UCSD-AML1 (cell line): ENCODE measurements around the gene MED10.

Source experiments
- DNase-seq: peaks from one replicate; lab custom pipeline; 2025; ENCODE audit not compliant: unreplicated experiment; lab: John Stamatoyannopoulos, UW

Gene MED10

DNA sequence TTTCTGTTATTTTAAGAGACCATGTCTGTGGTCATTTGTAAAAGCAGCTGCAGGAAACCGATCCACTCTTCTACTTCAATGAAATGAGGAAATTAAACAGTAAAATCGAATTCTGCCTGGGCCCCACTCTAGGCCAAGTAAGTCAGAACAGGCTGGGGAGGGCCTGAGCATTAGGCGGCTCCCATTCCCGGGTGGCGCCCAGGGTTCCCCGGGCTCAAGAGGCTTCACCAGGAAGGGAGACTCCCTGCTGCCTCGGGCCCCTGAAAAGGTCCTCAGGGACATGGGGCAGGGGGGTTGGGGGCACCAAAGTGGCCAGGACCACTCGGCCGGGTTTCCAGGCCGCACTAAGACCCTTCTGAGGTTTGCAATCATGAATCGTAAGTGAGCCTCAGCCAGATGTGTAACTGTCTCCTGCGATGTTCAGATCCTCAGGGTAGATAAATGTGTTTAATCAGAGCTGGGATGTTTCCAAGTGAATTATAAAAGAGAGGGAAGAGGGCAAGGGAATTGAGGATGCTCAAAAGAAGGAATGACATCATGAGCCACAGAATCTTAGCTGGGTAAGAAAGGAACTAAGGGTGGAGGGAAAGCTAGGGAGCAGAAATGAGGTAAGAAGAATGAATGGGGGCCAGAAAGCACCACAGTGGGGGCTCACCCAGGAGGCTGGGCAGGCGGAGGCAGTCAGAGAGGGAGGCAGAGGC lies 24.6 kb downstream of the MED10 start:
- no peak for DNase-seq

DNA sequence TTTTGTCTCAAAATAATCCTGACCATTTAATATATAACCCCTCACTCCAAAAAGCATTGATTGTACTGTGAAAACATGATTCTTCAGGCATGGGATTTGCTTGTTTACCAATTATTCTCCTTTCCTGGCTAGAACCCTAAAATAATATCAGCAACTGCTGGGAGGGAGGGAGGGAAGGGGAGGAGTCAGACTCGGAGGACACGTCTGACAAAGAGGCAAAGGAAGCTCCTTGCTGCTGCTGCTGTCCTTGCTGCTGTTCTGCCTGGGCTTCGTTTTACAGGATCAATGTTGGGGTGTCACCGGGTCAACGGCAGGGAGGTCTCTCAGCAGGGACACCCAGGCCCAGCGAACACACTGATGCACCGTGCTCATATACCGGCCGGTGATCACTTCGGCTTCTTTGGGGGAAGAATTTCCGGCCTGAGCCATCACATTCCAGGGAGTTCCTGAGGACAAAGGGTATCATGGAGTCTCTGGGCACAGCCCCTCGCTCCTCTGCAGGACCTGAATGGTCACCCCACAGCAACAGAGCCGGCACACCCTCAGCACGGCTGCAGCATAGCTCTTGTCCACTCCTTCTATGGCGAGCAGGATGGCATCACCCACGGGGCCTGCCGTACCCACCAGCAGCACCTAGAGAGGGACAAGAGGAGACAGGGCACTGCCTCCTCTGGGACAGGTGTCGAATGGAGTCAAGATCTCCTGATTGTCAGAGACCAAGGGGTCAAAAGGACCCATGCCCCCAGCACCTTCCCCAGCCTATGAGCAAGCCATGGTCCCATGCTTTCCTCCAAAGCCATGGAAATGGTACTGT lies 27.9 kb downstream of the MED10 start:
- no peak for DNase-seq

GRCh38 chr5:6349387-6349786 lies 29.0 kb downstream of the MED10 start:
- no peak for DNase-seq

DNA sequence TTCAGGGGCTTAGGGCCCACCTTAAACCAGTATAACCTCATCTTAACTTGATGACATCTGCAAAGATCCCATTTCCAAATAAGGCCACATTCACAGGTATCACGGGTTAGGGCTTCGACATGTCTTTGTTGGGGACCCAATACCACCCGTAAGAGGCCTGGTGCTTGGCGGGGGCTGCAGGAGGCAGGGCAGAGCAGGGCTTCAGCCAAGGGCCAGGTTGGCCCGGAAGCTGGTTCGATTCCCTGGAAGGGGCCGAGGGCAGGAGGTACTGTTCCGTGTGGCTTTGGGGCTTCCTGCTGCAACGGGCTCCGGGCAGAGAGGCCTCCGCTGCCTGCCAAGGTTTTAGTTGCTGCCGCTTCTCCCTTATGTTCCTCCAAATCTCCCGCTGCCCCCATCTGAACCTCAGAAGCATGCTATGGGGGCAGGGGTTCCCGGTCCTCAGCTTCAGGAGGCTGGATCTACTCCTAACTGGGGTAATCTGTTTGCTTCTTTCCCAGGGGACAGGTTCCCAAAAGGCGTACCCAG lies 29.8 kb downstream of the MED10 start:
- no peak for DNase-seq

DNA sequence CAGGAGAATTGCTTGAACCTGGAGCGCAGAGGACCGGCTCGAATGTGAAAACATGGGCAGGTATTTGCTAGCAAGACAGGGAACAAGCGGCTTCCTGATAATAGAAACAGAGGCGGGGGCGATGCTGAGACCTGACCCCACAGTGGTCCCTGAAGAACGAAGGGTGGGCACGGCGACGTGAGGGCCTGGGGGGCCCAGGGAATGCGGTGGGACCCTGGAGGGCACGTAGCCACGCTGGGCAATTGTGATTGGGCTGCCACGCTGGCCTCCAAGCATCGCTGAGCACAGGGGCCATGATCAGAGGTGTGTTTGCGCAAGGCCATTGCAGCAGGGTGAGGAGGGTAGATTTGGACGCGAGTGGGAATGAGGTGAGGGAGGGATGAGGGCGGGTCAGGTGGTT lies 30.7 kb downstream of the MED10 start:
- no peak for DNase-seq

DNA sequence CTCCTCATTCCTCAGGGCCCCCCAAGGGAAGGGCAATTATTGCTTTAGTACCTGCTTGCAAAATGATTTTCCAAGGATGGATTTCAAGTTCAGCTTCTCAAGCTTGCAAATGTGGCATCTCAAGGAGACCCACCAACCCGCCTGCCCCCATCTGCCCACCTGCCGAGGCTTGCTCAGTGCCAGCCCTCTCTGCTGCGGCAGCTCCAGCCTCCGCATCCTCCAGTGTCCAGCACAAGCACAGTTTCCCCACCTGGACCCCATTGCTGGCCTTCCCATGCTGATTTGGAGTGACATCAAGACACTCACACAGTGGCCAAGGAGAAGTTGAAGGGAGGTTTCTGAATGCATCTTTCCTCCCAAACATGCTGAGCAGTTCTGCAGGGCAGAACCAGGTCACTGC lies 31.2 kb downstream of the MED10 start:
- DNase-seq = no peak

- DNase-seq = no peak
These were observed 33.8 kb downstream of the MED10 start for GRCh38 chr5:6344593-6344989.

GRCh38 chr5:6343951-6344592 lies 34.3 kb downstream of the MED10 start:
- no peak for DNase-seq

DNA sequence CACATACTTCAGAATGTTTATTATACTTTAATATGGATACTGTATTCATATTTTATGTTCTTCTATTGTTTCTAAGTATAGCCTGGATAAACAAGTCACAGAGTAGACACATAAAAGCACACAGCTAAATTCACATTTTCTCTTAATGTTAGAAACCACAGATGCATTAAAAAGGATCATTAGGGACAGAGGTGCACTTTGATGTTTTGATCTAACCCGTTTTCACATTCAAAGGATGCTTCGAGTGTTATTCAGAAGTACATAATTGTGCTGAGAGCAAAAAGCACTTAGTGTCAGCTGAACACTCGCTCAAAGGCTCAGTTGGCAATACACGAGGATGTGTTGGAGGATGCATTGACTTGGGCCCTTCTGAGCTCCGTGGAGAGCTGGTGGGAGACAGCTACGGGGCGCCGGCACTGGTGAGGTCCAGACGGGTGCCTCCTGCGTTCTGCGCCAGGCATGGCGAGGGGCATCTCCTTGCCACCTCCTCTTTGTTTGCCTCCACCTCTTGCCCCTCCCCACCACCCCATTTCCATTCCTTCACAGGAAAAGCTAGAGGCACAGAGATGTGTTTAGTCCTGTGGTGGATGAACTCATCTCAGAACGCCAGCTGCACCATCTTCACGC lies 35.5 kb downstream of the MED10 start:
- no peak for DNase-seq

- no peak for DNase-seq
These were observed 38.2 kb downstream of the MED10 start for GRCh38 chr5:6340100-6340499.

DNA sequence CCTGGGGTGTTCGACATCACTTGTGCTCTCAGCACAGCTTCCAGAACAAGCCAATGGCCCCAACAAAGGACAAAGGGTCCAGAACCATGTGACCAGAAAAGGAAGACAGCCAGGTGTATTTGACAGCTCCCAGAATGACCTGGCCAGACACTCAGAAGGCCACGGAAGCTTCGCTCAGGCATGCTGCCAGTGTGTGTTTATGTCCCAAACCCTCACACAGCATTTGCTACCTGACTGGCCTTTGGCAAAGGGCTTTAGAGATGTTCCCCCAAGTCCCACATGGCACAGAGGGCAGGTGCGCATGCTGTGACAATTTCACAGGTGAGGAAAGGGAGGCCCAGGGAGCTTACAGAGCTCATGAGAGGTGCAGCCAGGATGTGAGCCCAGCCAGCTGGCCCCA lies 39.5 kb downstream of the MED10 start:
- no peak for DNase-seq

- no peak for DNase-seq
These were observed 40.2 kb downstream of the MED10 start for GRCh38 chr5:6338135-6338534.

- DNase-seq = no peak
These were observed 45.0 kb downstream of the MED10 start for GRCh38 chr5:6333182-6333905.

DNA sequence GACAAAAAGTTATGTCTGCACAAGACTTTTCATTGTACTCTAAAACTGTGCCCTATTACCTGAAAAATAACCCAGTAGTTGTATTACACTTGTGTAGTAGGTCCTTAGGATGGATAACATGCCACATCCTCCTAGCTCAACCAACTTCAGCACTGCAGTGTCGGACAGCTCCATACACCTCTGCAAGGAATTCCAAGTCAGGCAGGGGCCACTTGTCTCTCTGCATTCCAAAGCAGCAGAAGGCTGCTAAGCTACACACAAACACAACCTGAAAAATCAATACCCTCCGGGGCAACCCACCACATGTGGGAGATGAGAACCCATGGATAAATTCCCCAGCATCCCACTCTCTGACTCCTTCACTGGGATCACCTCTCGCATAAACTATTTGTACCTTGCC lies 50.2 kb downstream of the MED10 start:
- peak; percentile 36 for DNase-seq

DNA sequence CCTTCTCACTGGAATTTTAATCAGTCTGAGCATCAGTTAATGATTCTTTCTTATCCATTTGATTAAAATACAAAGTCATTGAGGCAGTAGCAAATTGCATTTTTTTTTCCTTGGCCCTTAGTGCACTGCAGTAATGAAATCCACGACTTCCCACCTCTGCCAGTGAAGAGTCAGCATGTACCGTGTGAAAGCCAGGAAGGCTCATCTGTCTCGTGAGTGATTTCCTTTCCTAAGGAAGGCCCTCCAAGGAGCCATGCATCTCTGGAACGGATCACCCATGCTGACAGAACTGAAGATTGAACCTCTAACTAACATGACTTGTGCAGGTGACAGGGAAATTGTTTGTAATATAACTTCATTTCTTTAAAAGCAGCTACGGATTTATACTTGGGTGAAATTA lies 51.6 kb downstream of the MED10 start:
- DNase-seq = no peak

- DNase-seq = no peak
These were observed 56.1 kb downstream of the MED10 start for GRCh38 chr5:6322163-6322713.
